HepG2 (cell line): ENCODE data around the gene CHRNG. TPM values are rescaled to one million over a fixed set of nuclear protein-coding genes. Genes with fewer than 3 reads are reported as not detected.
A peak's percentile ranks its signal among the peaks of the same experiment; 100 is the strongest.

Source experiments
- ATAC-seq: fragments of 200-7000 bp; cut with Tn5 transposase; 3 replicates; pipeline ENCODE4 v1.9.1; 2020; ENCODE audit warnings: mild to moderate bottlenecking, moderate library complexity
- BruUV-seq: library from RNA; stranded (reverse); fragments of 400-500 nt; replicated peaks from 2 replicates; lab custom pipeline; 2021; lab: Mats Ljungman, UMichigan
- CTCF ChIA-PET: fragments of 300-600 bp; formaldehyde crosslinking; extraction: SDS; loops from one replicate; lab custom pipeline; 2021; ENCODE audit warnings: low total read pairs, inconsistent platforms, low intra/inter-chr PET ratio; lab: Yijun Ruan, JAX
- POLR2A ChIA-PET: fragments of 350-600 bp; sonication (Branson Sonifier 250); formaldehyde crosslinking; loops from one replicate; lab custom pipeline; 2020; ENCODE audit warnings: antibody characterized with exemption, inconsistent platforms; lab: Yijun Ruan, JAX
- DNase-seq: peaks from one replicate; pipeline ENCODE4 v3.0.0-alpha.2; 2015; ENCODE audit warnings: low spot score
- FAIRE-seq: peaks from 3 replicates; lab custom pipeline; 2011; peaks lifted over from hg19 to GRCh38; lab: Jason Lieb, UNC
- H2AFZ ChIP-seq: one replicate; pipeline ENCODE4 v1.6.1; 2011; ENCODE audit warnings: low read length, inconsistent platforms
- H3K27ac ChIP-seq: fragments of 300-600 bp; 3 replicates; pipeline ENCODE4 v1.8.0; 2011; ENCODE audit warnings: mixed run types, mild to moderate bottlenecking, mixed read lengths, low read length, inconsistent platforms; ENCODE audit not compliant: insufficient read depth; ENCODE audit errors: extremely low read length
- H3K27me3 ChIP-seq, 2 experiments: fragments of 200-600 bp in 1 of 2; 2 replicates in 1 of 2; 3 replicates in 1 of 2; pipeline versions ENCODE4 v1.6.0 to v1.8.0; 2011; ENCODE audit warnings: low read length in 2 of 2, mild to moderate bottlenecking in 2 of 2, moderate library complexity in 2 of 2, inconsistent platforms in 1 of 2; ENCODE audit not compliant: insufficient read depth in 2 of 2, control insufficient read depth in 1 of 2
- H3K36me3 ChIP-seq, 2 experiments: fragments of 200-600 bp in 1 of 2; replicated peaks in 1 of 2; 2 replicates in 1 of 2; 3 replicates in 1 of 2; pipeline versions ENCODE4 v1.5.1 to v1.8.0; 2011; ENCODE audit warnings: low read length in 2 of 2, inconsistent platforms in 1 of 2; ENCODE audit not compliant: insufficient read depth in 2 of 2, control insufficient read depth in 1 of 2
- H3K4me1 ChIP-seq: 2 replicates; pipeline ENCODE4 v1.5.1; 2012; ENCODE audit warnings: low read length, inconsistent platforms; ENCODE audit not compliant: insufficient read depth
- H3K4me2 ChIP-seq: 2 replicates; pipeline ENCODE4 v1.6.0; 2011; ENCODE audit warnings: low read depth, low read length, inconsistent platforms
- H3K4me3 ChIP-seq, 3 experiments: fragments of 200-600 bp in 1 of 3; sonication (generic), shearing (Covaris generic) in 1 of 3; replicated peaks in 1 of 3; 2 replicates each; pipeline ENCODE4 v1.5.1; 2011 to 2016; ENCODE audit warnings: low read length in 3 of 3, inconsistent platforms in 2 of 3, low read depth in 2 of 3, mild to moderate bottlenecking in 2 of 3, control low read depth in 1 of 3, mixed read lengths in 1 of 3; ENCODE audit not compliant: insufficient read depth in 1 of 3
- H3K79me2 ChIP-seq: one replicate; pipeline ENCODE4 v1.6.1; 2011; ENCODE audit warnings: low read length, inconsistent platforms; ENCODE audit not compliant: insufficient read depth
- H3K9ac ChIP-seq: 2 replicates; pipeline ENCODE4 v1.6.0; 2011; ENCODE audit warnings: mild to moderate bottlenecking, low read depth, low read length, inconsistent platforms; ENCODE audit not compliant: insufficient read depth
- H3K9me3 ChIP-seq: 2 replicates; pipeline ENCODE4 v1.5.1; 2012; ENCODE audit warnings: mild to moderate bottlenecking, low read length
- H4K20me1 ChIP-seq: 2 replicates; pipeline ENCODE4 v1.6.0; 2011; ENCODE audit warnings: inconsistent platforms, mild to moderate bottlenecking, low read length, moderate library complexity; ENCODE audit not compliant: insufficient read depth
- ARHGAP35 ChIP-seq: sonication (generic); formaldehyde crosslinking; IDR thresholded peaks from 2 replicates; pipeline ENCODE4 v1.9.0; 2022; ENCODE audit warnings: mild to moderate bottlenecking, inconsistent platforms, moderate library complexity, missing genetic modification reagents, borderline replicate concordance
- ARNTL ChIP-seq: sonication (generic); formaldehyde crosslinking; IDR thresholded peaks from 2 replicates; pipeline ENCODE4 v1.4.0; 2020; ENCODE audit warnings: mild to moderate bottlenecking, missing genetic modification reagents
- BATF2 ChIP-seq: sonication (generic); formaldehyde crosslinking; IDR thresholded peaks from 2 replicates; pipeline ENCODE4 v1.8.0; 2022; ENCODE audit warnings: mild to moderate bottlenecking, missing genetic modification reagents, moderate library complexity
- DR1 ChIP-seq: sonication (generic); formaldehyde crosslinking; IDR thresholded peaks from 2 replicates; pipeline ENCODE4 v1.8.0; 2021; ENCODE audit warnings: mild to moderate bottlenecking, missing genetic modification reagents, inconsistent platforms
- FOSL2 ChIP-seq: sonication (generic); formaldehyde crosslinking; IDR thresholded peaks from 2 replicates; pipeline ENCODE4 v1.4.0; 2020; ENCODE audit warnings: missing genetic modification reagents
- KAT2B ChIP-seq: fragments of 150-350 bp; IDR thresholded peaks from 2 replicates; pipeline ENCODE4 v1.6.1; 2014; ENCODE audit warnings: low read depth, low read length, borderline replicate concordance
- KDM4B ChIP-seq: sonication (generic); formaldehyde crosslinking; IDR thresholded peaks from 2 replicates; pipeline ENCODE4 v1.4.0; 2020; ENCODE audit warnings: missing genetic modification reagents
- KDM5B ChIP-seq: sonication (generic); formaldehyde crosslinking; IDR thresholded peaks from 2 replicates; pipeline ENCODE4 v1.4.0; 2020; ENCODE audit warnings: missing genetic modification reagents, mild to moderate bottlenecking, borderline replicate concordance
- KLF12 ChIP-seq: sonication (generic); formaldehyde crosslinking; IDR thresholded peaks from 2 replicates; pipeline ENCODE4 v1.4.0; 2020; ENCODE audit warnings: missing genetic modification reagents, borderline replicate concordance
- NR2C2 ChIP-seq: sonication (generic); formaldehyde crosslinking; IDR thresholded peaks from 2 replicates; pipeline ENCODE4 v1.4.0; 2020; ENCODE audit warnings: missing genetic modification reagents, mild to moderate bottlenecking, moderate library complexity, borderline replicate concordance
- PAF1 ChIP-seq: IDR thresholded peaks from 2 replicates; pipeline ENCODE4 v1.6.1; 2016; ENCODE audit warnings: missing genetic modification reagents, missing compliant biosample characterization
- PLRG1 ChIP-seq: fragments of 450-650 bp; conservative IDR thresholded peaks from 2 replicates; pipeline ENCODE4 v1.6.1; 2016
- RBM22 ChIP-seq: fragments of 200-400 bp; formaldehyde crosslinking; optimal IDR thresholded peaks from 2 replicates; pipeline ENCODE3; 2017; ENCODE audit warnings: mild to moderate bottlenecking, low read length, moderate library complexity
- TERF1 ChIP-seq: sonication (generic); formaldehyde crosslinking; IDR thresholded peaks from 2 replicates; pipeline ENCODE4 v1.8.0; 2022; ENCODE audit warnings: mild to moderate bottlenecking, missing genetic modification reagents, moderate library complexity
- ZNF451 ChIP-seq: sonication (generic); formaldehyde crosslinking; IDR thresholded peaks from 2 replicates; pipeline ENCODE4 v1.5.0; 2020; ENCODE audit warnings: mild to moderate bottlenecking, missing genetic modification reagents
- WGBS: methylation state at CpG from one replicate; pipeline ENCODE4 v1.1.6; 2017; ENCODE audit warnings: low lambda C conversion rate; 5-methylcytosine and 5-hydroxymethylcytosine counted together
- in situ Hi-C: cut with HindIII; loops from 2 replicates; pipeline ENCODE4 v1.10.0; 2017; ENCODE audit warnings: low pct_unique_long_range_greater_than_20kb; ENCODE audit not compliant: extremely low pct_ligation_motif_present
- intact Hi-C: fragments of 100-400 bp; cut with micrococcal nuclease; formaldehyde crosslinking; loops from one replicate; pipeline ENCODE4 v1.10.0; 2022; ENCODE audit not compliant: unreplicated experiment
- polyA plus RNA-seq, 8 experiments: library from polyadenylated mRNA; depleted of rRNA in 3 of 8; stranded (reverse) in 7 of 8; unstranded in 1 of 8; fragments of >200 nt; fragmentation: Illumina TruSeq in 4 of 8; extraction: Trizol in 4 of 8; gene quantifications; 2 replicates each; pipeline versions ENCODE4 v1.2.1 to v1.2.3, GENCODE V29; 2011 to 2016; ENCODE audit warnings: low read depth in 4 of 8, missing spikeins in 1 of 8, mixed read lengths in 1 of 8; ENCODE audit not compliant: insufficient read depth in 1 of 8
- total RNA-seq, 5 experiments: library from RNA; depleted of rRNA; stranded (reverse); fragments of >200 nt; fragmentation: Illumina TruSeq; extraction: Trizol; gene quantifications; 2 replicates each; pipeline ENCODE4 v1.2.3, GENCODE V29; 2016; ENCODE audit warnings: low read depth in 1 of 5

Gene CHRNG
- total and polyA plus RNA-seq, 2 of the 13 experiments (the other 11 are each of a cell fraction or from before 2014, with no cell fraction given): not detected

GRCh38 chr2:232584238-232584637 is 44.7 kb downstream of the CHRNG start:
- in situ Hi-C loops (no loop called here), intact Hi-C loops (no loop called here)
- Histone ChIP-seq H2AFZ (no peak overlapping the region), H3K9me3 (no peaks in the 10 kb centered on the region), H3K4me2 (no peak overlapping the region), H3K36me3 (peaks cover 8 to 23% of the 10 kb centered on the region in 2 experiments), H3K9ac (no peak overlapping the region), H3K4me3 (no peak overlapping the region), H3K27me3 (no peaks in the 10 kb centered on the region), H3K4me1 (0 out of 2 replicates have a peak, but pooled peaks cover 6% of the 10 kb centered on the region), H4K20me1 (no peaks in the 10 kb centered on the region), H3K27ac (no peak overlapping the region), H3K79me2 (no peaks in the 10 kb centered on the region)
- 94% methylated on average over 6 of the region's 6 CpGs for WGBS
- TF ChIP-seq KLF12 (CRISPR knock-in tag) (no peak), ZNF451 (CRISPR knock-in tag) (no peak), RBM22 (peak; percentile 49), ARNTL (no peak)
- POLR2A ChIA-PET: no interaction called here
- ATAC-seq (no peak), FAIRE-seq (no peak), DNase-seq (no peak)
- BruUV-seq: no TSS peak
- CTCF ChIA-PET: no interaction called here

- H4K20me1 ChIP-seq: no peaks in the 10 kb centered on the region
- no peak overlapping the region for H3K9ac ChIP-seq
- H3K9me3 ChIP-seq: no peaks in the 10 kb centered on the region
- no peaks in the 10 kb centered on the region for H3K79me2 ChIP-seq
- H3K4me2 ChIP-seq: no peak overlapping the region
- in situ Hi-C loops (no loop called here), intact Hi-C loops (no loop called here)
- peaks cover 0 to 6% of the 10 kb centered on the region in 2 experiments; a peak in 2 of 5 replicates for H3K36me3 ChIP-seq
- FAIRE-seq (no peak), DNase-seq (no peak), ATAC-seq (no peak)
- ChIA-PET CTCF (no interaction called here), POLR2A (no interaction called here)
- H3K4me3 ChIP-seq: no peak overlapping the region
- WGBS: 87% methylated on average over 5 of the region's 5 CpGs
- no TSS peak for BruUV-seq
- H2AFZ ChIP-seq: no peak overlapping the region
- 0 out of 2 replicates have a peak, but pooled peaks cover 6% of the 10 kb centered on the region for H3K4me1 ChIP-seq
- no peaks in the 10 kb centered on the region for H3K27me3 ChIP-seq
- no peak overlapping the region for H3K27ac ChIP-seq
- no peak for TF ChIP-seq KDM5B (CRISPR knock-in tag)
- no peak for TF ChIP-seq KDM4B (CRISPR knock-in tag)
- no peak for TF ChIP-seq PAF1 (CRISPR knock-in tag)
- TF ChIP-seq ARHGAP35 (CRISPR knock-in tag): no peak
- no peak for TF ChIP-seq PLRG1
- TF ChIP-seq NR2C2: no peak
- no peak for TF ChIP-seq BATF2 (CRISPR knock-in tag)
- TF ChIP-seq DR1: no peak
- no peak for TF ChIP-seq TERF1 (CRISPR knock-in tag)
- TF ChIP-seq FOSL2 (CRISPR knock-in tag): no peak
- no peak for TF ChIP-seq KAT2B
Measured at GRCh38 chr2:232586943-232587505, 47.5 kb downstream of the CHRNG start.
